ENCODE measurements around the gene RNF44. TPM values are rescaled to one million over a fixed set of nuclear protein-coding genes. Genes with fewer than 3 reads are reported as not detected.
A peak's percentile ranks its signal among the peaks of the same experiment; 100 is the strongest.

The RNF44 gene
- total RNA-seq, 3 donors from 2014 or later: 70.2 to 98.4 (median 77.6) TPM

- intact Hi-C loops (cut with DNase I, micrococcal nuclease): no loop called here
- no peak overlapping the region for H3K4me3 ChIP-seq
- peak; percentile 19 for ATAC-seq
- H3K36me3 ChIP-seq (ENCODE audit: low read depth): peaks cover 13% of the 10 kb centered on the region
- H3K9me3 ChIP-seq: no peaks in the 10 kb centered on the region
- DNase-seq: peak; percentile 17 to 82 (median 43)
- peaks cover 23% of the 10 kb centered on the region for H3K4me1 ChIP-seq (ENCODE audit: low read depth)
- TF ChIP-seq CTCF (IDR thresholded peaks at IDR 0.05): no peak
Observed at GRCh38 chr5:176529741-176530141, 7.5 kb downstream of the RNF44 start.

- Histone ChIP-seq H3K36me3 (ENCODE audit: low read depth) (peaks cover 13% of the 10 kb centered on the region), H3K4me3 (no peak overlapping the region), H3K4me1 (ENCODE audit: low read depth) (peaks cover 18% of the 10 kb centered on the region), H3K9me3 (no peaks in the 10 kb centered on the region)
- ATAC-seq (no peak), DNase-seq (peak in 1 of 3 donors; percentile 60)
- intact Hi-C loops (cut with DNase I, micrococcal nuclease): no loop called here
- TF ChIP-seq CTCF (IDR thresholded peaks at IDR 0.05): no peak
Observed at GRCh38 chr5:176529116-176529740, 8.0 kb downstream of the RNF44 start.

- H3K36me3 ChIP-seq (ENCODE audit: low read depth): peaks cover 13% of the 10 kb centered on the region
- peaks cover 13% of the 10 kb centered on the region for H3K4me1 ChIP-seq (ENCODE audit: low read depth)
Observed at GRCh38 chr5:176528761-176529115, 8.5 kb downstream of the RNF44 start.

GRCh38 chr5:176528301-176528700 is 8.9 kb downstream of the RNF44 start:
- no peaks in the 10 kb centered on the region for H3K9me3 ChIP-seq
- intact Hi-C loops (cut with DNase I, micrococcal nuclease): no loop called here
- H3K4me3 ChIP-seq: no peak overlapping the region
- ATAC-seq (no peak), DNase-seq (peak in 1 of 3 donors; percentile 47)
- peaks cover 13% of the 10 kb centered on the region for H3K36me3 ChIP-seq (ENCODE audit: low read depth)
- no peak for TF ChIP-seq CTCF (IDR thresholded peaks at IDR 0.05)
- peaks cover 8% of the 10 kb centered on the region for H3K4me1 ChIP-seq (ENCODE audit: low read depth)

More at GRCh38 chr5:176528761-176529115, 8.5 kb downstream of the RNF44 start:
- ATAC-seq (peak; percentile 2), DNase-seq (peak in 1 of 3 donors; percentile 59)
- intact Hi-C loops (cut with DNase I, micrococcal nuclease): no loop called here
- no peaks in the 10 kb centered on the region for H3K9me3 ChIP-seq
- no peak for TF ChIP-seq CTCF (IDR thresholded peaks at IDR 0.05)
- no peak overlapping the region for H3K4me3 ChIP-seq

- no peak for ATAC-seq
- Histone ChIP-seq H3K4me1 (ENCODE audit: low read depth) (peaks cover under 1% of the 10 kb centered on the region), H3K4me3 (no peak overlapping the region), H3K36me3 (ENCODE audit: low read depth) (peaks cover 13% of the 10 kb centered on the region), H3K9me3 (no peaks in the 10 kb centered on the region)
- intact Hi-C loops (cut with DNase I, micrococcal nuclease): no loop called here
- peak in 1 of 3 donors; percentile 39 for DNase-seq
- no peak for TF ChIP-seq CTCF (IDR thresholded peaks at IDR 0.05)
Observed at GRCh38 chr5:176527246-176528222, 9.7 kb downstream of the RNF44 start.

Measured in mucosa of descending colon (tissue), 3 donors.